ENCODE results near the gene FUBP1.

- TF ChIP-seq HINFP (CRISPR knock-in tag; IDR thresholded peaks at IDR 0.05; ENCODE audit: low read depth): no peak
- no peak for TF ChIP-seq NFIB (CRISPR knock-in tag; IDR thresholded peaks at IDR 0.05; ENCODE audit: borderline replicate concordance)
- TF ChIP-seq CTCF (CRISPR knock-in tag; IDR thresholded peaks at IDR 0.05): no peak
- no peak for TF ChIP-seq POLR2A (IDR thresholded peaks at IDR 0.05; ENCODE audit: insufficient read depth in 1 of 2, low read depth in 2 of 2, low read length in 2 of 2)
- no peak for TF ChIP-seq TFAP4 (IDR thresholded peaks at IDR 0.05; ENCODE audit: borderline replicate concordance, low read depth)
- TF ChIP-seq CBX1 (IDR thresholded peaks at IDR 0.05; ENCODE audit: low read depth): no peak
- TF ChIP-seq SRF (IDR thresholded peaks at IDR 0.05; ENCODE audit: low read depth, low read length): no peak
- TF ChIP-seq ZSCAN31 (CRISPR knock-in tag; IDR thresholded peaks at IDR 0.05; ENCODE audit: low read depth): no peak
- TF ChIP-seq ZNF503 (CRISPR knock-in tag; IDR thresholded peaks at IDR 0.05): no peak
- no peak for TF ChIP-seq ZNF20 (CRISPR knock-in tag; IDR thresholded peaks at IDR 0.05)
- no peak for TF ChIP-seq ZNF792 (CRISPR knock-in tag; IDR thresholded peaks at IDR 0.05)
- TF ChIP-seq HDAC6 (IDR thresholded peaks at IDR 0.05; ENCODE audit: low read depth, low read length): no peak
- no peak for TF ChIP-seq PRDM15 (CRISPR knock-in tag; IDR thresholded peaks at IDR 0.05)
These were observed 20.0 kb downstream of the FUBP1 start for GRCh38 chr1:77958850-77959249.
